Gastroesophageal sphincter (tissue), 3 donors: Measurements from ENCODE around the gene CASP2.

Experiments
- EP300 ChIP-seq: sonication (generic); formaldehyde crosslinking; IDR thresholded peaks from one replicate; pipeline ENCODE4 v1.6.1; 2017; ENCODE audit warnings: antibody characterized with exemption, mild to moderate bottlenecking
- TF ChIP-seq, protein P1 (sequence below), 4 experiments: fragments of 200-600 bp in 2 of 4; fragments of 450-650 bp in 2 of 4; sonication (generic) in 1 of 4; IDR thresholded peaks; one replicate each; pipeline ENCODE4 v1.5.1; 2017 to 2019; ENCODE audit warnings: antibody characterized with exemption in 4 of 4, mild to moderate bottlenecking in 2 of 4, moderate library complexity in 2 of 4

DNA sequence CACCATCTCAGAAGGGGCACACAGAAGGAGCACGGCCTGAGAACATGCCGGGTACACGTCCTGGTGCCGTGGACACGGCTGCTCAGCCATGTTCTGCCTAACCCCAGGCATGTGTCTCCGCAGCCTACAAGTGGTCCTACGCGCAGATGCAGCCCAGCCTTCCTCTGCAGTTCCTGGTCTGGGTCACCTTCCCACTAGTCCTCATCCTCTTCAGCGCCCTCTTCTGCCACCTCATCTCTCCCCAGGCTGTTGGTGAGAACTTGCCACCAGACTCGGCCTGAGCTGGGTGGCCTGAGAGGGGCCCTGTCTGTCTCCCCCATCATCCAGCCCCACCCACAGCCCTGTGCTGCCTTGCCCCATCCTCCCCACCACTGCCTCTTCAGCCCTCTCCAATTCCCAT lies 33.1 kb downstream of the CASP2 start:
- TF ChIP-seq, protein P1, sequence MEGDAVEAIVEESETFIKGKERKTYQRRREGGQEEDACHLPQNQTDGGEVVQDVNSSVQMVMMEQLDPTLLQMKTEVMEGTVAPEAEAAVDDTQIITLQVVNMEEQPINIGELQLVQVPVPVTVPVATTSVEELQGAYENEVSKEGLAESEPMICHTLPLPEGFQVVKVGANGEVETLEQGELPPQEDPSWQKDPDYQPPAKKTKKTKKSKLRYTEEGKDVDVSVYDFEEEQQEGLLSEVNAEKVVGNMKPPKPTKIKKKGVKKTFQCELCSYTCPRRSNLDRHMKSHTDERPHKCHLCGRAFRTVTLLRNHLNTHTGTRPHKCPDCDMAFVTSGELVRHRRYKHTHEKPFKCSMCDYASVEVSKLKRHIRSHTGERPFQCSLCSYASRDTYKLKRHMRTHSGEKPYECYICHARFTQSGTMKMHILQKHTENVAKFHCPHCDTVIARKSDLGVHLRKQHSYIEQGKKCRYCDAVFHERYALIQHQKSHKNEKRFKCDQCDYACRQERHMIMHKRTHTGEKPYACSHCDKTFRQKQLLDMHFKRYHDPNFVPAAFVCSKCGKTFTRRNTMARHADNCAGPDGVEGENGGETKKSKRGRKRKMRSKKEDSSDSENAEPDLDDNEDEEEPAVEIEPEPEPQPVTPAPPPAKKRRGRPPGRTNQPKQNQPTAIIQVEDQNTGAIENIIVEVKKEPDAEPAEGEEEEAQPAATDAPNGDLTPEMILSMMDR (IDR thresholded peaks at IDR 0.05), result no peak
- TF ChIP-seq EP300, result no peak
